H1 (cell line): ENCODE measurements around the gene OSMR. TPM values are rescaled to one million over a fixed set of nuclear protein-coding genes. Genes with fewer than 3 reads are reported as not detected.

Source experiments
- CHD7 ChIP-seq: fragments of 300-600 bp; sonication (generic); IDR thresholded peaks from 2 replicates; pipeline ENCODE4 v1.7.1; 2012; ENCODE audit warnings: low read length, moderate library complexity, mild to moderate bottlenecking, inconsistent platforms; ENCODE audit not compliant: insufficient replicate concordance
- KDM4A ChIP-seq: IDR thresholded peaks from one replicate; pipeline ENCODE4 v1.7.1; 2012; ENCODE audit warnings: low read depth, mild to moderate bottlenecking, moderate library complexity, low read length, inconsistent platforms; ENCODE audit not compliant: severe bottlenecking
- KDM5A ChIP-seq: fragments of 200-600 bp; IDR thresholded peaks from 2 replicates; pipeline ENCODE4 v1.7.1; 2012; ENCODE audit warnings: mild to moderate bottlenecking, low read length, inconsistent platforms, mixed read lengths
- MAFK ChIP-seq: IDR thresholded peaks from 2 replicates; pipeline ENCODE4 v1.6.1; 2012; ENCODE audit warnings: low read depth, mild to moderate bottlenecking, improper control_type of control experiment, low read length
- POLR2AphosphoS5 ChIP-seq: IDR thresholded peaks from 2 replicates; pipeline ENCODE4 v1.6.1; 2011; ENCODE audit warnings: low read depth, low read length
- SIX5 ChIP-seq: IDR thresholded peaks from 2 replicates; pipeline ENCODE4 v1.6.1; 2011; ENCODE audit warnings: mild to moderate bottlenecking, low read depth, low read length
- USF2 ChIP-seq: IDR thresholded peaks from 2 replicates; pipeline ENCODE4 v1.6.1; 2011; ENCODE audit warnings: low read length, improper control_type of control experiment
- polyA plus RNA-seq, 7 experiments: library from polyadenylated mRNA; depleted of rRNA in 3 of 7; stranded (reverse) in 5 of 7; unstranded in 2 of 7; fragments of >200 nt in 5 of 7; fragments of 200-250 nt in 2 of 7; gene quantifications; 1 replicate in 5 of 7; 2 replicates in 1 of 7; 4 replicates in 1 of 7; pipeline versions ENCODE4 v1.2.1 to v1.2.3, GENCODE V29; 2011 to 2013; ENCODE audit warnings: missing spikeins in 2 of 7, mixed read lengths in 2 of 7
- total RNA-seq: library from RNA; stranded (reverse); fragmentation: NEBNext Ultra II Directional; extraction: Animal tissue kit (Norgen Biotek cat#: 25700); gene quantifications from 2 replicates; pipeline ENCODE4 v1.2.1, GENCODE V29; 2021

Gene OSMR
- total and polyA plus RNA-seq, 2 of the 8 experiments (the other 6 are each of a cell fraction or from before 2014, with no cell fraction given) = 2.3 to 2.6 TPM

- TF ChIP-seq CHD7 (no peak), KDM5A (no peak), POLR2AphosphoS5 (no peak), SIX5 (no peak), USF2 (no peak), MAFK (no peak), KDM4A (no peak)
Measured at GRCh38 chr5:38925154-38925925, 79.5 kb downstream of the OSMR start (continued).
